ENCODE data around the gene B3GNT5. TPM values are rescaled to one million over a fixed set of nuclear protein-coding genes. Genes with fewer than 3 reads are reported as not detected.
A peak's percentile ranks its signal among the peaks of the same experiment; 100 is the strongest.

The B3GNT5 gene
- total RNA-seq, 2 experiments from 2014 or later, result 0.67 to 0.71 TPM

- Mint-ChIP-seq H3K9me3 (no peaks in the 10 kb centered on the region), H3K4me1 (peaks cover 2% of the 10 kb centered on the region), H3K27ac (no peak overlapping the region), H3K36me3 (ENCODE audit: low read depth) (no peaks in the 10 kb centered on the region), H3K27me3 (peaks cover 4% of the 10 kb centered on the region), H3K4me3 (no peak overlapping the region)
- CTCF ChIA-PET, result no interaction called here
- POLR2A ChIA-PET, result interaction anchor here (0.7 kb wide), 1 partner anchor 36 kb away, joined by 3 read pairs; no protein-coding TSS in a partner anchor
- no peak for DNase-seq
These were observed 7.3 kb downstream of the B3GNT5 start for GRCh38 chr3:183260167-183260904.

GRCh38 chr3:183261151-183261724 lies 8.2 kb downstream of the B3GNT5 start:
- CTCF ChIA-PET, result no interaction called here
- H3K9me3 Mint-ChIP-seq, result no peaks in the 10 kb centered on the region
- POLR2A ChIA-PET, result interaction anchor here (0.7 kb wide), 1 partner anchor 37 kb away, joined by 3 read pairs; no protein-coding TSS in a partner anchor

GRCh38 chr3:183262875-183263378 lies 9.9 kb downstream of the B3GNT5 start:
- CTCF ChIA-PET, result no interaction called here
- Mint-ChIP-seq H3K27me3 (no peaks in the 10 kb centered on the region), H3K4me3 (no peak overlapping the region), H3K4me1 (peaks cover 9% of the 10 kb centered on the region), H3K9me3 (no peaks in the 10 kb centered on the region), H3K27ac (no peak overlapping the region), H3K36me3 (ENCODE audit: low read depth) (no peaks in the 10 kb centered on the region)
- POLR2A ChIA-PET, result no interaction called here
- no peak for DNase-seq

More at GRCh38 chr3:183261151-183261724, 8.2 kb downstream of the B3GNT5 start:
- Mint-ChIP-seq H3K4me1 (peaks cover 2% of the 10 kb centered on the region), H3K27ac (no peak overlapping the region), H3K4me3 (no peak overlapping the region), H3K36me3 (ENCODE audit: low read depth) (no peaks in the 10 kb centered on the region), H3K27me3 (no peaks in the 10 kb centered on the region)
- no peak for DNase-seq

DNA sequence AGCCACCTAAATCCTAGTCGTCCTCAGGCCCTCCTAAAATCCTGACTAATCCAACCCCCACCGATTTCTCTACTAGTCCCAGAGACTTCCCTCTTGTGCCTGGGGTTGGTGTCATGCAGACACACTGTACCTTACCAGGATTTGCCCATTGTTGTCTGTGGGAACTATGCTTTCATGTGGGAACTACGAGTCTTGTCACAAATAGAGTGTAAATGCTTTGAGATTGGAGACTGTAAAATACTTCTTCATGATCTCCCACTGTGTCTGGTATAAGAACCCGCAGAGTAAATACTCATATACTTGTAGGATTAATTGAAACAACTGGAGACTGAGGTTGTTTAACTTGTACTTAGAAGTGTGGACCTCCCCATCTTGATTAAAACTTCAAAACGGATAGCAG lies 11.2 kb downstream of the B3GNT5 start:
- H3K9me3 Mint-ChIP-seq, result no peaks in the 10 kb centered on the region
- H3K27ac Mint-ChIP-seq, result no peak overlapping the region
- H3K36me3 Mint-ChIP-seq (ENCODE audit: low read depth), result no peaks in the 10 kb centered on the region
- H3K4me3 Mint-ChIP-seq, result no peak overlapping the region
- peaks cover 10% of the 10 kb centered on the region for H3K4me1 Mint-ChIP-seq
- POLR2A ChIA-PET, result no interaction called here
- H3K27me3 Mint-ChIP-seq, result no peaks in the 10 kb centered on the region
- no peak for DNase-seq
- CTCF ChIA-PET, result no interaction called here

- H3K4me3 Mint-ChIP-seq, result no peak overlapping the region
- DNase-seq, result peak; percentile 9
- peaks cover 2% of the 10 kb centered on the region for H3K36me3 Mint-ChIP-seq (ENCODE audit: low read depth)
- POLR2A ChIA-PET, result interaction anchor here (0.5 to 0.6 kb wide), 2 partner anchors 12 to 92 kb away, joined by 5 to 9 read pairs; no protein-coding TSS in a partner anchor
- peaks cover 10% of the 10 kb centered on the region for H3K4me1 Mint-ChIP-seq
- H3K9me3 Mint-ChIP-seq, result no peaks in the 10 kb centered on the region
- no peaks in the 10 kb centered on the region for H3K27me3 Mint-ChIP-seq
- no peak overlapping the region for H3K27ac Mint-ChIP-seq
- CTCF ChIA-PET, result interaction anchor here (1.1 kb wide), 1 partner anchor 12 kb away, joined by 7 read pairs; no protein-coding TSS in a partner anchor
These were observed 12.1 kb downstream of the B3GNT5 start for GRCh38 chr3:183265157-183265642.

- no peak overlapping the region for H3K27ac Mint-ChIP-seq
- peaks cover 10% of the 10 kb centered on the region for H3K4me1 Mint-ChIP-seq
- DNase-seq, result no peak
- no peaks in the 10 kb centered on the region for H3K27me3 Mint-ChIP-seq
- ChIA-PET CTCF (interaction anchor here (1.0 to 1.1 kb wide), 2 partner anchors 11 to 12 kb away, joined by 3 to 7 read pairs; no protein-coding TSS in a partner anchor), POLR2A (interaction anchor here (0.5 to 0.6 kb wide), 2 partner anchors 11 to 92 kb away, joined by 5 to 9 read pairs; no protein-coding TSS in a partner anchor)
- H3K36me3 Mint-ChIP-seq (ENCODE audit: low read depth), result peaks cover 2% of the 10 kb centered on the region
- no peaks in the 10 kb centered on the region for H3K9me3 Mint-ChIP-seq
- no peak overlapping the region for H3K4me3 Mint-ChIP-seq
These were observed 12.9 kb downstream of the B3GNT5 start for GRCh38 chr3:183265834-183266417.

DNA sequence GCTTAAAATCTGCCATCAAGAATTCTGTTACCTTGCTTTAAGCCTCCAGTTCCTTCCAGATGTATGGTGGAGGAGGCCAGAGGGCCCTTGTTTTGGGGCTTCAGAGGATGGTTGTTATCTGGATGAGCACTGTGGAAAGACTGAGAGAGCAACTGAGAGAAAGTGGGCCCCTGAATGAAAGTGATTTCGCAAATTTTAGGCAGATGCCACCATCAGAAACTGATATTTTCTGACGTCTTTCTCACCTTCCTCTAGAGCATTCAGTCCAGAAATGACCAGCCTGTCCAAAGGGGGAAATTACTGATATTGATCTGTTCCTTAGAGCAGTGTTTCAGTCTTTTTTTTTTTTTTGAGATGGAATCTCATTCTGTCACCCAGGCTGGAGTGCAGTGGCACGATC lies 13.4 kb downstream of the B3GNT5 start:
- H3K9me3 Mint-ChIP-seq, result no peaks in the 10 kb centered on the region
- H3K36me3 Mint-ChIP-seq (ENCODE audit: low read depth), result peaks cover 2% of the 10 kb centered on the region
- peaks cover 10% of the 10 kb centered on the region for H3K4me1 Mint-ChIP-seq
- CTCF ChIA-PET, result interaction anchor here (1.0 kb wide), 1 partner anchor 13 kb away, joined by 3 read pairs; no protein-coding TSS in a partner anchor
- no peak overlapping the region for H3K27ac Mint-ChIP-seq
- POLR2A ChIA-PET, result no interaction called here
- DNase-seq, result no peak
- H3K4me3 Mint-ChIP-seq, result no peak overlapping the region
- H3K27me3 Mint-ChIP-seq, result no peaks in the 10 kb centered on the region

DNA sequence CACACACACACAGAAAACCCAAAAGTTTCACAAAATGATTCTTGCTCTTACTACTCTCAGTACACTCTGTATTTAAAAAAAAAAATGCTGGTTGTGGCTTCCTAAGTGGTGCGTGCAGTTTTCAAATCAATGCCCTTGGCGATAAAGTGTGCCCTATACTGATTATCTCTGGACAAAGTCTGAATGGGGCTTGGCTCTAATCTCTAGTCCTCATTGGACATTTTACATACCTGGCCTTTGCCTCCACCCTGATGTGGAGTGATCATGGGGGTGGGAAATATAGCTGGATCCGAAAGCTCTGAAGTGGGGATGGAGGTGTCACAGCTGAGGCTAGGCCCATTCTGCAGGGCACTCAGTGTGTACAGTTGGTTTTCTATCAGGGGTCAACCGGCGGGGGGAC lies 14.1 kb downstream of the B3GNT5 start:
- POLR2A ChIA-PET, result no interaction called here

GRCh38 chr3:183268366-183268765 lies 15.3 kb downstream of the B3GNT5 start:
- Mint-ChIP-seq H3K4me3 (no peak overlapping the region), H3K36me3 (ENCODE audit: low read depth) (peaks cover 2% of the 10 kb centered on the region)
- CTCF ChIA-PET, result interaction anchor here (1.3 to 1.9 kb wide), 2 partner anchors 10 to 14 kb away, joined by 3 to 7 read pairs; no protein-coding TSS in a partner anchor

More for the DNA sequence above, 14.1 kb downstream of the B3GNT5 start:
- CTCF ChIA-PET, result interaction anchor here (1.3 to 1.9 kb wide), 2 partner anchors 9 to 15 kb away, joined by 3 to 7 read pairs; no protein-coding TSS in a partner anchor
- peaks cover 10% of the 10 kb centered on the region for H3K4me1 Mint-ChIP-seq
- no peaks in the 10 kb centered on the region for H3K27me3 Mint-ChIP-seq
- H3K4me3 Mint-ChIP-seq, result no peak overlapping the region
- H3K36me3 Mint-ChIP-seq (ENCODE audit: low read depth), result peaks cover 2% of the 10 kb centered on the region
- no peak overlapping the region for H3K27ac Mint-ChIP-seq
- no peak for DNase-seq
- no peaks in the 10 kb centered on the region for H3K9me3 Mint-ChIP-seq

GRCh38 chr3:183269345-183269744 lies 16.3 kb downstream of the B3GNT5 start:
- H3K27ac Mint-ChIP-seq, result no peak overlapping the region

More at GRCh38 chr3:183268366-183268765, 15.3 kb downstream of the B3GNT5 start:
- DNase-seq, result no peak
- peaks cover 11% of the 10 kb centered on the region for H3K4me1 Mint-ChIP-seq
- no peaks in the 10 kb centered on the region for H3K27me3 Mint-ChIP-seq
- no peak overlapping the region for H3K27ac Mint-ChIP-seq
- POLR2A ChIA-PET, result no interaction called here
- H3K9me3 Mint-ChIP-seq, result no peaks in the 10 kb centered on the region

GRCh38 chr3:183270344-183270743 lies 17.3 kb downstream of the B3GNT5 start:
- CTCF ChIA-PET, result interaction anchor here (1.0 to 1.5 kb wide), 2 partner anchors 14 to 20 kb away, joined by 3 to 5 read pairs; no protein-coding TSS in a partner anchor
- POLR2A ChIA-PET, result interaction anchor here (0.7 kb wide), 1 partner anchor 109 kb away, joined by 3 read pairs; no protein-coding TSS in a partner anchor
- H3K36me3 Mint-ChIP-seq (ENCODE audit: low read depth), result peaks cover 2% of the 10 kb centered on the region
- H3K27me3 Mint-ChIP-seq, result no peaks in the 10 kb centered on the region
- no peaks in the 10 kb centered on the region for H3K9me3 Mint-ChIP-seq
- no peak for DNase-seq
- no peak overlapping the region for H3K27ac Mint-ChIP-seq
- peaks cover 11% of the 10 kb centered on the region for H3K4me1 Mint-ChIP-seq
- H3K4me3 Mint-ChIP-seq, result no peak overlapping the region

More at GRCh38 chr3:183269345-183269744, 16.3 kb downstream of the B3GNT5 start:
- DNase-seq, result no peak
- Mint-ChIP-seq H3K4me1 (peaks cover 11% of the 10 kb centered on the region), H3K36me3 (ENCODE audit: low read depth) (peaks cover 2% of the 10 kb centered on the region), H3K27me3 (no peaks in the 10 kb centered on the region), H3K4me3 (no peak overlapping the region), H3K9me3 (no peaks in the 10 kb centered on the region)
- ChIA-PET POLR2A (interaction anchor here (0.7 kb wide), 1 partner anchor 108 kb away, joined by 3 read pairs; no protein-coding TSS in a partner anchor), CTCF (interaction anchor here (1.5 kb wide), 1 partner anchor 15 kb away, joined by 5 read pairs; no protein-coding TSS in a partner anchor)

GRCh38 chr3:183272142-183272541 lies 19.1 kb downstream of the B3GNT5 start:
- H3K4me1 Mint-ChIP-seq, result peaks cover 7% of the 10 kb centered on the region
- H3K4me3 Mint-ChIP-seq, result no peak overlapping the region
- peaks cover 2% of the 10 kb centered on the region for H3K36me3 Mint-ChIP-seq (ENCODE audit: low read depth)
- no peaks in the 10 kb centered on the region for H3K9me3 Mint-ChIP-seq
- DNase-seq, result no peak
- ChIA-PET CTCF (interaction anchor here (0.6 to 1.1 kb wide), 3 partner anchors 30 to 247 kb away, joined by 3 read pairs; no protein-coding TSS in a partner anchor), POLR2A (no interaction called here)
- H3K27me3 Mint-ChIP-seq, result no peaks in the 10 kb centered on the region
- H3K27ac Mint-ChIP-seq, result no peak overlapping the region

Data from activated CD4-positive, alpha-beta T cell treated with anti-CD3 and anti-CD28 coated beads, Interleukin-2, amount 10 ng/mL, durations not matched to agents 7 days and 5 days (primary cell).